HCT116 (cell line): ENCODE data around the gene STAB1. TPM values are rescaled to one million over a fixed set of nuclear protein-coding genes. Genes with fewer than 3 reads are reported as not detected.

Experiments used
- ATAC-seq: fragments of 200-7000 bp; cut with Tn5 transposase; 2 replicates; pipeline ENCODE4 v1.9.1; 2020; ENCODE audit warnings: mild to moderate bottlenecking, moderate library complexity
- BruUV-seq: library from RNA; stranded (reverse); fragments of 400-500 nt; replicated peaks from 2 replicates; lab custom pipeline; 2021; lab: Mats Ljungman, UMichigan
- CTCF ChIA-PET: fragments of 300-600 bp; sonication (Branson Sonifier 250); formaldehyde crosslinking; loops from one replicate; lab custom pipeline; 2021; ENCODE audit warnings: antibody characterized with exemption; lab: Charles Lee
- POLR2A ChIA-PET: fragments of 300-600, 350-600 bp; sonication (Branson Sonifier 250); formaldehyde crosslinking; loops from one replicate; lab custom pipeline; 2021; ENCODE audit warnings: antibody characterized with exemption; lab: Charles Lee
- RAD21 ChIA-PET, 2 experiments: fragments of 300-600 bp; sonication (Branson Sonifier 250); formaldehyde crosslinking; loops; one replicate each; lab custom pipeline; 2023; ENCODE audit warnings: low total read pairs in 2 of 2; ENCODE audit not compliant: uncharacterized antibody in 2 of 2, unreplicated experiment in 2 of 2, low non-redundant PET in 1 of 2; lab: Charles Lee
- DNase-seq: peaks from one replicate; pipeline ENCODE4 v3.0.0-alpha.2; 2010; ENCODE audit warnings: low read depth, low spot score
- H2AFZ ChIP-seq: fragments of 200-600 bp; shearing (Covaris generic), sonication (generic); 2 replicates; pipeline ENCODE4 v1.6.1; 2017; ENCODE audit warnings: low read depth, mixed run types, mixed read lengths, antibody characterized with exemption, low read length; ENCODE audit not compliant: poor library complexity, severe bottlenecking
- H3K27ac ChIP-seq: 2 replicates; pipeline ENCODE4 v1.5.1; 2012; ENCODE audit warnings: low read depth, low read length
- H3K27me3 ChIP-seq: fragments of 200-600 bp; sonication (generic); 2 replicates; pipeline ENCODE4 v1.6.1; 2016; ENCODE audit warnings: mixed run types, low read length, mixed read lengths; ENCODE audit not compliant: insufficient read depth
- H3K36me3 ChIP-seq, 2 experiments: fragments of 200-500 bp in 1 of 2; fragments of 200-600 bp in 1 of 2; sonication (Bioruptor generic) in 1 of 2; sonication (generic) in 1 of 2; 2 replicates each; pipeline versions ENCODE4 v1.5.1 to v1.6.1; 2014 to 2016; ENCODE audit warnings: low read length in 2 of 2, inconsistent platforms in 1 of 2, mixed read lengths in 1 of 2, mixed run types in 1 of 2; ENCODE audit not compliant: insufficient read depth in 2 of 2, control insufficient read depth in 1 of 2
- H3K4me1 ChIP-seq, 2 experiments: fragments of 200-600 bp in 1 of 2; sonication (generic) in 1 of 2; 2 replicates each; pipeline versions ENCODE4 v1.5.1 to v1.6.1; 2012 to 2017; ENCODE audit warnings: low read length in 2 of 2, inconsistent platforms in 1 of 2, mild to moderate bottlenecking in 1 of 2, mixed read lengths in 1 of 2, mixed run types in 1 of 2, moderate library complexity in 1 of 2; ENCODE audit not compliant: insufficient read depth in 2 of 2, control insufficient read depth in 1 of 2
- H3K4me2 ChIP-seq: fragments of 200-600 bp; sonication (generic); 2 replicates; pipeline ENCODE4 v1.6.1; 2017; ENCODE audit warnings: mixed run types, low read length, mixed read lengths
- H3K4me3 ChIP-seq, 2 experiments: fragments of 200-600 bp in 1 of 2; sonication (generic) in 1 of 2; replicated peaks in 1 of 2; 2 replicates each; pipeline ENCODE4 v1.5.1; 2011 to 2016; ENCODE audit warnings: low read length in 2 of 2, control low read depth in 1 of 2, low read depth in 1 of 2, mild to moderate bottlenecking in 1 of 2, mixed read lengths in 1 of 2, mixed run types in 1 of 2
- H3K79me2 ChIP-seq: fragments of 200-600 bp; sonication (generic); 2 replicates; pipeline ENCODE4 v1.6.1; 2017; ENCODE audit warnings: mild to moderate bottlenecking, mixed run types, low read length, moderate library complexity, mixed read lengths; ENCODE audit not compliant: insufficient read depth
- H3K9ac ChIP-seq: fragments of 200-600 bp; sonication (generic); 2 replicates; pipeline ENCODE4 v1.6.1; 2016; ENCODE audit warnings: low read length, mixed read lengths
- H3K9me2 ChIP-seq: fragments of 200-600 bp; sonication (generic), shearing (Covaris generic); 2 replicates; pipeline ENCODE4 v1.6.1; 2017; ENCODE audit warnings: mixed run types, mild to moderate bottlenecking, moderate library complexity; ENCODE audit not compliant: insufficient read depth
- H3K9me3 ChIP-seq, 2 experiments: fragments of 200-500 bp in 1 of 2; fragments of 200-600 bp in 1 of 2; sonication (Bioruptor generic) in 1 of 2; sonication (generic) in 1 of 2; 2 replicates each; pipeline ENCODE4 v1.6.1; 2014 to 2017; ENCODE audit warnings: low read length in 2 of 2, mixed read lengths in 2 of 2, inconsistent platforms in 1 of 2, low read depth in 1 of 2, mild to moderate bottlenecking in 1 of 2, mixed run types in 1 of 2, moderate library complexity in 1 of 2; ENCODE audit not compliant: control insufficient read depth in 1 of 2, insufficient read depth in 1 of 2
- H4K20me1 ChIP-seq: fragments of 200-600 bp; sonication (generic), shearing (Covaris generic); 2 replicates; pipeline ENCODE4 v1.6.1; 2017; ENCODE audit warnings: mixed run types, mild to moderate bottlenecking, moderate library complexity; ENCODE audit not compliant: insufficient read depth
- ATF3 ChIP-seq: IDR thresholded peaks from 2 replicates; pipeline ENCODE4 v1.6.1; 2012
- CBX3 ChIP-seq: IDR thresholded peaks from 2 replicates; pipeline ENCODE4 v1.6.1; 2012; ENCODE audit warnings: low read depth
- CTCF ChIP-seq, 3 experiments: fragments of 200-600 bp in 1 of 3; sonication (generic) in 1 of 3; IDR thresholded peaks in 2 of 3; conservative IDR thresholded peaks in 1 of 3; 2 replicates each; pipeline ENCODE4 v1.5.1; 2012 to 2017; ENCODE audit warnings: low read depth in 2 of 3, low read length in 2 of 3, antibody characterized with exemption in 1 of 3, borderline replicate concordance in 1 of 3, control low read depth in 1 of 3, mild to moderate bottlenecking in 1 of 3, mixed read lengths in 1 of 3, mixed run types in 1 of 3, moderate library complexity in 1 of 3; ENCODE audit not compliant: insufficient read depth in 1 of 3
- EGR1 ChIP-seq: IDR thresholded peaks from 2 replicates; pipeline ENCODE4 v1.6.1; 2012; ENCODE audit warnings: low read depth
- EZH2 ChIP-seq: fragments of 200-600 bp; sonication (generic); IDR thresholded peaks from 2 replicates; pipeline ENCODE4 v1.6.1; 2017; ENCODE audit warnings: antibody characterized with exemption, mixed run types
- EZH2phosphoT487 ChIP-seq: fragments of 200-600 bp; IDR thresholded peaks from 2 replicates; pipeline ENCODE4 v1.6.1; 2018; ENCODE audit warnings: antibody characterized with exemption, borderline replicate concordance
- JUND ChIP-seq: IDR thresholded peaks from 2 replicates; pipeline ENCODE4 v1.6.1; 2012
- POLR2A ChIP-seq: IDR thresholded peaks from 2 replicates; pipeline ENCODE4 v1.7.0; 2011; ENCODE audit warnings: borderline replicate concordance; ENCODE audit not compliant: insufficient read depth, insufficient read length; ENCODE audit errors: extremely low read depth
- POLR2AphosphoS5 ChIP-seq: IDR thresholded peaks from 2 replicates; pipeline ENCODE4 v1.6.1; 2011; ENCODE audit warnings: mild to moderate bottlenecking, low read depth, low read length, moderate library complexity
- RAD21 ChIP-seq: IDR thresholded peaks from 2 replicates; pipeline ENCODE4 v1.6.1; 2012; ENCODE audit warnings: low read depth, mild to moderate bottlenecking
- REST ChIP-seq: IDR thresholded peaks from 2 replicates; pipeline ENCODE4 v1.6.1; 2012; ENCODE audit warnings: low read depth
- SIN3A ChIP-seq: IDR thresholded peaks from 2 replicates; pipeline ENCODE4 v1.6.1; 2012; ENCODE audit warnings: low read depth
- SP1 ChIP-seq: IDR thresholded peaks from 2 replicates; pipeline ENCODE4 v1.6.1; 2012; ENCODE audit warnings: low read depth
- SRF ChIP-seq: IDR thresholded peaks from 2 replicates; pipeline ENCODE4 v1.6.1; 2012; ENCODE audit warnings: low read depth
- YY1 ChIP-seq: IDR thresholded peaks from 2 replicates; pipeline ENCODE4 v1.6.1; 2011; ENCODE audit warnings: low read length, low read depth, moderate library complexity, mild to moderate bottlenecking; ENCODE audit not compliant: insufficient replicate concordance; ENCODE audit errors: extremely low read depth
- ZFX ChIP-seq: fragments of 450-650 bp; IDR thresholded peaks from 2 replicates; pipeline ENCODE4 v1.6.1; 2017
- ZNF274 ChIP-seq: fragments of 200-500 bp; sonication (Bioruptor generic); IDR thresholded peaks from 2 replicates; pipeline ENCODE4 v1.6.1; 2014; ENCODE audit warnings: mild to moderate bottlenecking, low read depth, low read length, inconsistent platforms
- intact Hi-C: fragments of 100-400 bp; cut with micrococcal nuclease; formaldehyde crosslinking; loops from 2 replicates; pipeline ENCODE4 v1.10.0; 2022
- total RNA-seq: library from RNA; stranded (reverse); gene quantifications from one replicate; pipeline ENCODE4 v1.2.1, GENCODE V29; 2021; ENCODE audit not compliant: unreplicated experiment

Gene STAB1
- total RNA-seq, 1 experiment from 2014 or later: 0.44 TPM

- no peak for ATAC-seq
These were observed 36.0 kb downstream of the STAB1 start for GRCh38 chr3:52530918-52531826.

More at GRCh38 chr3:52530918-52531826, 36.0 kb downstream of the STAB1 start:
- Histone ChIP-seq H3K9ac (no peak overlapping the region), H3K9me2 (no peaks in the 10 kb centered on the region), H2AFZ (no peak overlapping the region), H3K4me3 (no peak overlapping the region), H4K20me1 (no peaks in the 10 kb centered on the region), H3K4me1 (peaks cover 11 to 33% of the 10 kb centered on the region in 2 experiments; a peak in 3 of 4 replicates), H3K27ac (no peak overlapping the region), H3K27me3 (no peaks in the 10 kb centered on the region), H3K79me2 (peaks cover 29% of the 10 kb centered on the region), H3K9me3 (no peaks in the 10 kb centered on the region), H3K4me2 (peak overlapping the region; percentile 92; the same call in 1 of the 2 replicates), H3K36me3 (peaks cover 11 to 14% of the 10 kb centered on the region in 2 experiments)
- ChIA-PET RAD21 (no interaction called here), POLR2A (no interaction called here), CTCF (no interaction called here)
- BruUV-seq: no TSS peak
- DNase-seq: no peak
- TF ChIP-seq EZH2phosphoT487: no peak
- no peak for TF ChIP-seq RAD21
- no peak for TF ChIP-seq ZNF274
- no peak for TF ChIP-seq SIN3A
- no peak for TF ChIP-seq POLR2A
- TF ChIP-seq EZH2: no peak
- TF ChIP-seq YY1: no peak
- no peak for TF ChIP-seq ATF3
- TF ChIP-seq ZFX: no peak
- TF ChIP-seq REST: no peak
- no peak for TF ChIP-seq CTCF (IDR thresholded peaks at IDR 0.05 in 2 of 3, conservative IDR thresholded peaks at IDR 0.05 in 1 of 3; ENCODE audit: borderline replicate concordance in 1 of 3, insufficient read depth in 1 of 3, low read depth in 2 of 3, low read length in 2 of 3)
- no peak for TF ChIP-seq CBX3
- no peak for TF ChIP-seq SP1
- TF ChIP-seq SRF: no peak
- no peak for TF ChIP-seq EGR1
- TF ChIP-seq JUND: no peak
- TF ChIP-seq POLR2AphosphoS5: no peak
- intact Hi-C loops: no loop called here
